Measurements from ENCODE around the gene TNFRSF8. TPM values are rescaled to one million over a fixed set of nuclear protein-coding genes. Genes with fewer than 3 reads are reported as not detected.

Gene TNFRSF8
- total RNA-seq, 3 donors from 2014 or later (not counting 1 experiment from before 2014, with no cell fraction given) = 0.34 to 1.7 (median 0.50) TPM

- WGBS (ENCODE audit: insufficient coverage) = 15% methylated on average over 16 of the region's 17 CpGs
- no peaks in the 10 kb centered on the region for H3K36me3 ChIP-seq (ENCODE audit: control insufficient read depth, insufficient read depth, low read length)
- intact Hi-C loops (cut with micrococcal nuclease) = no loop called here
- Mint-ChIP-seq H3K27me3 (ENCODE audit: low read depth in 2 of 2) (no peaks in the 10 kb centered on the region), H3K27ac (peak overlapping the region; percentile 73 to 86), H3K9me3 (no peaks in the 10 kb centered on the region), H3K4me1 (peaks cover 25 to 44% of the 10 kb centered on the region in 2 donors), H3K4me3 (peak overlapping the region; percentile 26), H3K36me3 (no peaks in the 10 kb centered on the region)
- ATAC-seq (peak; percentile 55 to 62 (median 57)), DNase-seq (peak in 1 of 2 donors; percentile 61)
- peaks cover 75% of the 10 kb centered on the region for H3K4me1 ChIP-seq (ENCODE audit: control insufficient read depth, insufficient read depth, low read length)
- no peak overlapping the region for H3K4me3 ChIP-seq (ENCODE audit: low read length)
- H3K27me3 ChIP-seq (ENCODE audit: control insufficient read depth, insufficient read depth, low read length) = no peaks in the 10 kb centered on the region
- TF ChIP-seq CTCF (IDR thresholded peaks at IDR 0.05) = no peak
- no peaks in the 10 kb centered on the region for H3K9me3 ChIP-seq (ENCODE audit: control insufficient read depth, insufficient read depth, low read length)
- peak overlapping the region; percentile 40 for H3K27ac ChIP-seq (ENCODE audit: low read length)
Measured at GRCh38 chr1:12143631-12144155, 80.6 kb downstream of the TNFRSF8 start.

GRCh38 chr1:12144236-12144635 is 81.1 kb downstream of the TNFRSF8 start:
- H3K4me1 ChIP-seq (ENCODE audit: control insufficient read depth, insufficient read depth, low read length) = peaks cover 81% of the 10 kb centered on the region
- TF ChIP-seq CTCF (IDR thresholded peaks at IDR 0.05) = no peak
- WGBS (ENCODE audit: insufficient coverage) = 85% methylated on average over 8 of the region's 8 CpGs
- peak overlapping the region; percentile 40 for H3K27ac ChIP-seq (ENCODE audit: low read length)
- Mint-ChIP-seq H3K4me1 (peaks cover 30 to 46% of the 10 kb centered on the region in 2 donors), H3K4me3 (no peak overlapping the region), H3K9me3 (no peaks in the 10 kb centered on the region), H3K27ac (peak overlapping the region in 1 of 2 donors; percentile 73), H3K27me3 (ENCODE audit: low read depth in 2 of 2) (no peaks in the 10 kb centered on the region), H3K36me3 (no peaks in the 10 kb centered on the region)
- no peaks in the 10 kb centered on the region for H3K27me3 ChIP-seq (ENCODE audit: control insufficient read depth, insufficient read depth, low read length)
- no peaks in the 10 kb centered on the region for H3K9me3 ChIP-seq (ENCODE audit: control insufficient read depth, insufficient read depth, low read length)
- no peak for DNase-seq
- intact Hi-C loops (cut with micrococcal nuclease) = no loop called here
- no peak overlapping the region for H3K4me3 ChIP-seq (ENCODE audit: low read length)
- no peak for ATAC-seq
- no peaks in the 10 kb centered on the region for H3K36me3 ChIP-seq (ENCODE audit: control insufficient read depth, insufficient read depth, low read length)

GRCh38 chr1:12144969-12145368 is 81.9 kb downstream of the TNFRSF8 start:
- Histone ChIP-seq H3K4me3 (ENCODE audit: low read length) (no peak overlapping the region), H3K9me3 (ENCODE audit: control insufficient read depth, insufficient read depth, low read length) (peaks cover 4% of the 10 kb centered on the region), H3K27me3 (ENCODE audit: control insufficient read depth, insufficient read depth, low read length) (no peaks in the 10 kb centered on the region), H3K27ac (ENCODE audit: low read length) (no peak overlapping the region), H3K4me1 (ENCODE audit: control insufficient read depth, insufficient read depth, low read length) (peaks cover 88% of the 10 kb centered on the region), H3K36me3 (ENCODE audit: control insufficient read depth, insufficient read depth, low read length) (no peaks in the 10 kb centered on the region)
- intact Hi-C loops (cut with micrococcal nuclease) = no loop called here
- Mint-ChIP-seq H3K27me3 (ENCODE audit: low read depth in 2 of 2) (no peaks in the 10 kb centered on the region), H3K4me3 (no peak overlapping the region), H3K9me3 (peaks cover 0 to 2% of the 10 kb centered on the region in 2 donors), H3K27ac (no peak overlapping the region), H3K4me1 (peaks cover 37 to 50% of the 10 kb centered on the region in 2 donors), H3K36me3 (no peaks in the 10 kb centered on the region)
- ATAC-seq (no peak), DNase-seq (no peak)
- WGBS (ENCODE audit: insufficient coverage) = 90% methylated on average over 4 of the region's 4 CpGs
- no peak for TF ChIP-seq CTCF (IDR thresholded peaks at IDR 0.05)
